MCF 10A (cell line): ENCODE data around the gene NKTR. TPM values are rescaled to one million over a fixed set of nuclear protein-coding genes. Genes with fewer than 3 reads are reported as not detected.

Experiments used
- BruUV-seq: library from RNA; stranded (reverse); fragments of 400-500 nt; replicated peaks from 2 replicates; lab custom pipeline; 2021; lab: Mats Ljungman, UMichigan
- CTCF ChIA-PET: fragments of 300-600 bp; sonication (Branson Sonifier 250); formaldehyde crosslinking; extraction: SDS; loops from one replicate; lab custom pipeline; 2021; ENCODE audit warnings: antibody characterized with exemption, inconsistent platforms; lab: Yijun Ruan, JAX
- POLR2A ChIA-PET: fragments of 300-600, 350-650 bp; sonication (Branson Sonifier 250); formaldehyde crosslinking; extraction: SDS; loops from one replicate; lab custom pipeline; 2020; ENCODE audit warnings: antibody characterized with exemption, inconsistent platforms; lab: Yijun Ruan, JAX
- DNase-seq: peaks from one replicate; pipeline ENCODE4 v3.0.0-alpha.2; 2018; ENCODE audit not compliant: unreplicated experiment
- H3K27ac Mint-ChIP-seq: one replicate; pipeline ENCODE4 v1.8.0; 2022; ENCODE audit warnings: mild to moderate bottlenecking, low read depth, mixed read lengths; ENCODE audit not compliant: unreplicated experiment
- H3K27me3 Mint-ChIP-seq: one replicate; pipeline ENCODE4 v1.8.0; 2022; ENCODE audit warnings: mixed read lengths; ENCODE audit not compliant: insufficient read depth, unreplicated experiment
- H3K36me3 Mint-ChIP-seq: one replicate; pipeline ENCODE4 v1.8.0; 2022; ENCODE audit warnings: mild to moderate bottlenecking, moderate library complexity, mixed read lengths; ENCODE audit not compliant: insufficient read depth, unreplicated experiment
- H3K4me1 Mint-ChIP-seq: one replicate; pipeline ENCODE4 v1.8.0; 2022; ENCODE audit warnings: mixed read lengths; ENCODE audit not compliant: insufficient read depth, unreplicated experiment
- H3K4me3 Mint-ChIP-seq: one replicate; pipeline ENCODE4 v1.8.0; 2022; ENCODE audit warnings: mild to moderate bottlenecking, moderate library complexity, mixed read lengths; ENCODE audit not compliant: unreplicated experiment
- H3K9me3 Mint-ChIP-seq: one replicate; pipeline ENCODE4 v1.8.0; 2022; ENCODE audit warnings: mixed read lengths; ENCODE audit not compliant: unreplicated experiment
- CTCF ChIP-seq: fragments of 200-600 bp; IDR thresholded peaks from one replicate; pipeline ENCODE4 v1.8.0; 2022; ENCODE audit warnings: antibody characterized with exemption, mild to moderate bottlenecking; ENCODE audit not compliant: unreplicated experiment
- intact Hi-C: fragments of 100-400 bp; cut with micrococcal nuclease; formaldehyde crosslinking; loops from 2 replicates; pipeline ENCODE4 v1.14.1; 2022
- total RNA-seq: library from RNA; stranded (reverse); gene quantifications from 2 replicates; pipeline ENCODE4 v1.2.3, GENCODE V29; 2022

The NKTR gene
- total RNA-seq, 1 experiment from 2014 or later, result 63.5 TPM

- intact Hi-C loops, result no loop called here
- no TSS peak for BruUV-seq
- Mint-ChIP-seq H3K4me3 (no peak overlapping the region), H3K27ac (no peak overlapping the region), H3K36me3 (peaks cover 68% of the 10 kb centered on the region), H3K4me1 (peaks cover 19% of the 10 kb centered on the region), H3K9me3 (no peaks in the 10 kb centered on the region), H3K27me3 (no peaks in the 10 kb centered on the region)
- no peak for DNase-seq
- POLR2A ChIA-PET, result interaction anchor here (1.2 to 1.5 kb wide), 2 partner anchors 10 to 30 kb away, joined by 5 to 11 read pairs; partner anchors contain the start of gene NKTR
- no peak for TF ChIP-seq CTCF
- CTCF ChIA-PET, result interaction anchor here (0.7 to 0.8 kb wide), 3 partner anchors 19 to 602 kb away, joined by 3 read pairs; no protein-coding TSS in a partner anchor
Measured at GRCh38 chr3:42610976-42611375, 10.5 kb downstream of the NKTR start.

GRCh38 chr3:42612217-42612616 is 11.7 kb downstream of the NKTR start:
- peaks cover 16% of the 10 kb centered on the region for H3K4me1 Mint-ChIP-seq
- no peak for DNase-seq
- no peaks in the 10 kb centered on the region for H3K27me3 Mint-ChIP-seq
- TF ChIP-seq CTCF, result no peak
- ChIA-PET POLR2A (interaction anchor here (1.0 to 5.4 kb wide), 4 partner anchors 8 to 22 kb away, joined by 3 to 35 read pairs (median 4); partner anchors contain the start of gene NKTR), CTCF (interaction anchor here (1.0 to 2.6 kb wide), 6 partner anchors 10 to 66 kb away, joined by 3 to 15 read pairs (median 4); partner anchors contain the start of gene SEC22C)
- intact Hi-C loops, result no loop called here
- H3K9me3 Mint-ChIP-seq, result no peaks in the 10 kb centered on the region
- H3K36me3 Mint-ChIP-seq, result peaks cover 69% of the 10 kb centered on the region
- H3K27ac Mint-ChIP-seq, result no peak overlapping the region
- no TSS peak for BruUV-seq
- H3K4me3 Mint-ChIP-seq, result no peak overlapping the region

- Mint-ChIP-seq H3K27me3 (no peaks in the 10 kb centered on the region), H3K4me1 (peaks cover 16% of the 10 kb centered on the region), H3K36me3 (peaks cover 68% of the 10 kb centered on the region), H3K27ac (no peak overlapping the region), H3K9me3 (no peaks in the 10 kb centered on the region), H3K4me3 (no peak overlapping the region)
- no peak for DNase-seq
- BruUV-seq, result no TSS peak
- no peak for TF ChIP-seq CTCF
- ChIA-PET POLR2A (interaction anchor here (0.6 to 5.4 kb wide), 5 partner anchors 7 to 38 kb away, joined by 3 to 35 read pairs (median 4); partner anchors contain the start of gene NKTR), CTCF (interaction anchor here (1.0 to 2.6 kb wide), 10 partner anchors 11 to 351 kb away, joined by 3 to 15 read pairs (median 4); partner anchors contain the start of gene SEC22C)
- intact Hi-C loops, result no loop called here
Measured at GRCh38 chr3:42612928-42613327, 12.4 kb downstream of the NKTR start.

- CTCF ChIA-PET, result interaction anchor here (0.6 to 2.6 kb wide), 14 partner anchors 9 to 352 kb away, joined by 3 to 15 read pairs (median 3); partner anchors contain the start of gene SEC22C
- BruUV-seq, result no TSS peak
- POLR2A ChIA-PET, result interaction anchor here (0.6 to 5.4 kb wide), 5 partner anchors 10 to 39 kb away, joined by 3 to 35 read pairs (median 4); partner anchors contain the start of gene NKTR
- peak; percentile 32 for DNase-seq
- TF ChIP-seq CTCF, result peak; percentile 34
- no peaks in the 10 kb centered on the region for H3K27me3 Mint-ChIP-seq
- intact Hi-C loops, result no loop called here
- H3K27ac Mint-ChIP-seq, result no peak overlapping the region
- peaks cover 16% of the 10 kb centered on the region for H3K4me1 Mint-ChIP-seq
- no peak overlapping the region for H3K4me3 Mint-ChIP-seq
- peaks cover 68% of the 10 kb centered on the region for H3K36me3 Mint-ChIP-seq
- no peaks in the 10 kb centered on the region for H3K9me3 Mint-ChIP-seq
Measured at GRCh38 chr3:42613462-42613861, 13.0 kb downstream of the NKTR start.
